SJSA1 (cell line): ENCODE data around the gene TMEM271. TPM values are rescaled to one million over a fixed set of nuclear protein-coding genes. Genes with fewer than 3 reads are reported as not detected.

Experiments used
- total RNA-seq: library from RNA; depleted of rRNA; stranded (reverse); fragments of >200 nt; shearing (Covaris generic); gene quantifications from 2 replicates; pipeline ENCODE4 v1.2.3, GENCODE V29; 2014; rRNA removed

Gene TMEM271
- total RNA-seq, 1 experiment from 2014 or later: not detected

Other genes starting within 250 kb of the TMEM271 start
- gene ZNF141, start 238.5 kb downstream of the TMEM271 start, total RNA-seq: 0.68 and 1.0 TPM in 2 replicates
- gene ZNF721, start 77.1 kb downstream of the TMEM271 start, total RNA-seq: 2.4 and 3.6 TPM in 2 replicates
- gene PIGG, start 77.1 kb downstream of the TMEM271 start, total RNA-seq: 19.3 and 22.2 TPM in 2 replicates
- gene PDE6B, start 49.3 kb upstream of the TMEM271 start, total RNA-seq: not detected in 2 replicates
- gene ATP5ME, start 98.0 kb upstream of the TMEM271 start, total RNA-seq: 29.9 and 87.6 TPM in 2 replicates
- gene MYL5, start 98.2 kb upstream of the TMEM271 start, total RNA-seq: 1.2 and 3.2 TPM in 2 replicates
- gene SLC49A3, start 112.9 kb upstream of the TMEM271 start, total RNA-seq: not detected in 2 replicates
- gene PCGF3, start 129.5 kb upstream of the TMEM271 start, total RNA-seq: 24.8 and 26.1 TPM in 2 replicates
- gene CPLX1, start 249.8 kb upstream of the TMEM271 start, total RNA-seq: not detected in 2 replicates